ENCODE measurements around the gene ADAMTS9. TPM values are rescaled to one million over a fixed set of nuclear protein-coding genes. Genes with fewer than 3 reads are reported as not detected.

ADAMTS9 gene
- total RNA-seq, 4 donors from 2014 or later, result 6.3 to 20.1 (median 13.0) TPM

DNA sequence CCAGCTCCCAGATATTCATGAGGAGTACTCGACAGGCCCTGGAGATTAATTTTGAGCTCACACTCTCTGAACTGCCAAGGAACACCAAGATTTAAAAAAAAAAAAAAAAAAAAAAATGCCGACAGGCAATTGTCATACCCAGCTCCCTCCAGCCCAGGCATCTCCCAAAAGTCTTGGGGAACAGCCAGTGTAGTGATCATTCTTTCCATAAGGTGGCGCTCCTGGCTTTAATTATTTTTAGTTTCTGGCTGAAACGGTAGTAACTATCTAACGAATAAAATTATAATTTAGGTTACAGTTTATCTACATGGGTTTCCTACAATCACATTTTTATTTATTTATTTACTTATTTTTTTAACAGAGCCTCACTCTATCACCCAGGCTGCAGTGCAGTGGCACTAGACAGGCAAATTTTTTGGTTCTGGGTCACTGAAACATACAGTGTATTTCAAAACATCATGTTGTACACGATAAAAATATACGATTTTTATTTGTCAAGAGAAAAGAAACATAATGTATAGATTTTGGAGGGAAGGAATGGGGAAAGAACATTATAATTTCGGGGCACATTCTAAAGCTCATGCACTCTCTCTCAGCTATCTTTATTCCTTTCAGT lies 157.3 kb downstream of the ADAMTS9 start:
- no peaks in the 10 kb centered on the region for H3K36me3 ChIP-seq
- TF ChIP-seq POLR2A (IDR thresholded peaks at IDR 0.05) (no peak), CTCF (IDR thresholded peaks at IDR 0.05) (peak; percentile 69 to 90 (median 75))
- intact Hi-C loops (cut with DNase I; ENCODE audit: low total_unique reads) (loop anchor here (5.0 to 10.0 kb wide), 3 partner anchors 154 to 882 kb away; partner anchors contain the start of gene ADAMTS9), in situ Hi-C loops (cut with MboI; ENCODE audit: low pct_ligation_motif_present in 1 of 4, low pct_unique_long_range_greater_than_20kb in 1 of 4, low sequenced_read_pairs in 3 of 4) (loop anchor here in 3 of 4 donors (25.0 kb wide), 5 partner anchors 632 to 1207 kb away; no protein-coding TSS in a partner anchor)
- peak; percentile 70 for DNase-seq
- H3K27ac ChIP-seq, result no peak overlapping the region
- 24 to 30% methylated on average over 7 to 8 of the region's 8 CpGs for WGBS, 2 donors (ENCODE audit: low coverage in 1 of 2)
- H3K9me3 ChIP-seq, result no peaks in the 10 kb centered on the region
- no peaks in the 10 kb centered on the region for H3K27me3 ChIP-seq
- H3K4me3 ChIP-seq, result no peak overlapping the region
- H3K4me1 ChIP-seq, result peaks cover 0 to 4% (median 2%) of the 10 kb centered on the region in 4 donors

DNA sequence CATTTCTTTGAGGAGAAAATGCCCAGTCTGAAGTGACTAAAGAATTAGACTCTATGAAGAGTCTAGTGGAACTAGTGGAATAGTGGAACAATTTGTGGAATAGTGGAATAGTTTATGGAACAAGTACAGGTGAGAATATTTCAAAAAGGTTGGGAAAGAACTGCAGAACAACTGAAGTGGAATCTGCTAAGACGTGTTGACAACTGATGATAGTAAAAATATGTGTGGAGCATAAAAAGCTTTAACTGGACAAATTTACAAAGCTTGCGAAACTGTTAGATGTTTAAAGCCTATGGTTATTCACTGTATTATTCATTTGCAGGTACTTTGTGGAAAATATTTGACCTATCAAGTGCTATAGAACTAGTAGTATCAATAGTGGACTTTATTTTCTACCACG lies 164.5 kb downstream of the ADAMTS9 start:
- H3K4me3 ChIP-seq, result no peak overlapping the region
- no peaks in the 10 kb centered on the region for H3K9me3 ChIP-seq
- H3K36me3 ChIP-seq, result no peaks in the 10 kb centered on the region
- intact Hi-C loops (cut with DNase I; ENCODE audit: low total_unique reads) (no loop called here), in situ Hi-C loops (cut with MboI; ENCODE audit: low pct_ligation_motif_present in 1 of 4, low pct_unique_long_range_greater_than_20kb in 1 of 4, low sequenced_read_pairs in 3 of 4) (no loop called here)
- H3K27me3 ChIP-seq, result no peaks in the 10 kb centered on the region
- H3K4me1 ChIP-seq, result no peaks in the 10 kb centered on the region
- H3K27ac ChIP-seq, result no peak overlapping the region
- 46 to 58% methylated on average over 3 of the region's 3 CpGs for WGBS, 2 donors (ENCODE audit: low coverage in 1 of 2)
- TF ChIP-seq EP300 (IDR thresholded peaks at IDR 0.05; ENCODE audit: low read depth) (no peak), POLR2A (IDR thresholded peaks at IDR 0.05) (no peak)
- DNase-seq, result no peak

DNA sequence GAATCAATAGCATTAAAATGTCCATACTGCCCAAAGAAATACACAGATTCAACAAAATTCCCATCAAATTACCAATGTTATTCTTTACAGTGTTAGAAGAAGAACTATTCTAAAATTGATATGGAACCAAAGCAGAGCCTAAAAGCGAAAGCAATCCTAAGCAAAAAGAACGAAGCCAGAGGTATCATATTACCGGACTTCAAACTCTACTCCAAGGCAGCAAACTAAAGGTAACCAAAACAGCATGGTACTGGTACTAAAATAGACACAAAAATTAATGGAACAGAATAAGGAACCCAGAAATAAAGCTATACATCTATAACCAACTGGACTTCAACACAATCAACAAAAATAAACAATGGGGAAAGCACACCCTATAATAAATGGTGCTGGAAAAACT lies 167.5 kb downstream of the ADAMTS9 start:
- WGBS, 2 donors (ENCODE audit: low coverage in 1 of 2), result 87 to 100% methylated on average over 3 of the region's 3 CpGs
- in situ Hi-C loops (cut with MboI; ENCODE audit: low pct_ligation_motif_present in 1 of 4, low pct_unique_long_range_greater_than_20kb in 1 of 4, low sequenced_read_pairs in 3 of 4) (no loop called here), intact Hi-C loops (cut with DNase I; ENCODE audit: low total_unique reads) (no loop called here)
- H3K4me1 ChIP-seq, result no peaks in the 10 kb centered on the region
- TF ChIP-seq POLR2A (IDR thresholded peaks at IDR 0.05) (no peak), CTCF (IDR thresholded peaks at IDR 0.05) (no peak), EP300 (IDR thresholded peaks at IDR 0.05; ENCODE audit: low read depth) (no peak), POLR2AphosphoS5 (IDR thresholded peaks at IDR 0.05) (no peak)
- no peak for DNase-seq
- H3K27me3 ChIP-seq, result no peaks in the 10 kb centered on the region
- H3K27ac ChIP-seq, result no peak overlapping the region
- no peak overlapping the region for H3K4me3 ChIP-seq
- H3K9me3 ChIP-seq, result no peaks in the 10 kb centered on the region
- H3K36me3 ChIP-seq, result no peaks in the 10 kb centered on the region

DNA sequence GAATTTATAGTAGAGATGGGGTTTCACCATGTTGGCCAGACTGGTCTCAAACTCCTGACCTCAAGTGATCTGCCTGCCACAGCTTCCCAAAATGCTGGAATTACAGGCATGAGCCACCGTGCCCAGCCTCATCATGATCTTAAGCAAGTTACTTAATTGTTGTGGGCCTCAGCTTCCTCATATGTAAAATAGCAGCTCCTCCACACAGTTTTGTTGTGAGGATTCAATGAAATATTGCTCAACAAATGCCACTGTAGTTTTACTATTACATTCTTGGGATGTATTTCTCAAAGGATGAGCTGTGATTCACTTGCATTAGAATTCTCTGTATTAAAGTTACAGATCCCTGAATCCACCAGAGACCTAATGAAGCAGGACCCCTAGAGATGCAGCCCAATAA lies 168.8 kb downstream of the ADAMTS9 start:
- intact Hi-C loops (cut with DNase I; ENCODE audit: low total_unique reads), result no loop called here
- in situ Hi-C loops (cut with MboI; ENCODE audit: low pct_ligation_motif_present in 1 of 4, low pct_unique_long_range_greater_than_20kb in 1 of 4, low sequenced_read_pairs in 3 of 4), result no loop called here
- no peaks in the 10 kb centered on the region for H3K36me3 ChIP-seq

More for the DNA sequence above, 168.8 kb downstream of the ADAMTS9 start:
- DNase-seq, result no peak
- H3K27ac ChIP-seq, result no peak overlapping the region
- no peaks in the 10 kb centered on the region for H3K27me3 ChIP-seq
- TF ChIP-seq POLR2A (IDR thresholded peaks at IDR 0.05), result no peak
- no peak for TF ChIP-seq POLR2AphosphoS5 (IDR thresholded peaks at IDR 0.05)
- no peak for TF ChIP-seq EP300 (IDR thresholded peaks at IDR 0.05; ENCODE audit: low read depth)
- no peak for TF ChIP-seq CTCF (IDR thresholded peaks at IDR 0.05)
- H3K4me3 ChIP-seq, result no peak overlapping the region
- H3K4me1 ChIP-seq, result no peaks in the 10 kb centered on the region
- 86% methylated on average over 1 of the region's 1 CpG; no CpG with 5 or more reads in 1 of the 2 donors for WGBS, 2 donors (ENCODE audit: low coverage in 1 of 2)
- H3K9me3 ChIP-seq, result no peaks in the 10 kb centered on the region
